SK-N-MC (cell line): ENCODE data around the gene GNAQ.

Experiments used
- EZH2 ChIP-seq: fragments of 200-600 bp; sonication (generic); IDR thresholded peaks from one replicate; pipeline ENCODE4 v1.6.1; 2017; ENCODE audit warnings: antibody characterized with exemption
- POLR2AphosphoS5 ChIP-seq: IDR thresholded peaks from 2 replicates; pipeline ENCODE4 v1.6.1; 2012; ENCODE audit warnings: mild to moderate bottlenecking, low read depth, low read length, borderline replicate concordance

GRCh38 chr9:78049484-78049883 lies 17.9 kb upstream of the GNAQ start:
- TF ChIP-seq EZH2 (no peak), POLR2AphosphoS5 (no peak)
